Neutrophil (primary cell): Measurements from ENCODE around the gene MIS18BP1.

Experiments
- H3K27ac ChIP-seq: fragments of 200-600 bp; sonication (generic); 2 replicates; pipeline ENCODE4 v1.5.1; 2016; ENCODE audit warnings: mild to moderate bottlenecking, moderate library complexity
- H3K27me3 ChIP-seq: fragments of 200-600 bp; sonication (generic); 2 replicates; pipeline ENCODE4 v1.6.0; 2016; ENCODE audit warnings: mild to moderate bottlenecking
- H3K36me3 ChIP-seq: fragments of 200-600 bp; sonication (generic); 2 replicates; pipeline ENCODE4 v1.5.1; 2017
- H3K4me1 ChIP-seq, 2 experiments: fragments of 200-600 bp in 1 of 2; sonication (generic) in 1 of 2; 1 replicate in 1 of 2; 2 replicates in 1 of 2; pipeline versions ENCODE4 v1.5.1 to v1.6.1; 2013 to 2016; ENCODE audit warnings: low read depth in 1 of 2, low read length in 1 of 2, mild to moderate bottlenecking in 1 of 2, moderate library complexity in 1 of 2; ENCODE audit not compliant: control insufficient read depth in 1 of 2, insufficient read depth in 1 of 2
- H3K4me3 ChIP-seq, 2 experiments: fragments of 200-600 bp in 1 of 2; sonication (generic) in 1 of 2; 1 replicate in 1 of 2; 2 replicates in 1 of 2; pipeline ENCODE4 v1.5.1; 2013 to 2016; ENCODE audit warnings: low read depth in 1 of 2, low read length in 1 of 2, mild to moderate bottlenecking in 1 of 2, moderate library complexity in 1 of 2
- H3K9me3 ChIP-seq: fragments of 200-600 bp; sonication (generic); 2 replicates; pipeline ENCODE4 v1.5.1; 2016
- TF ChIP-seq, protein P1 (sequence below): fragments of 200-600 bp; sonication (generic); IDR thresholded peaks from 2 replicates; pipeline ENCODE4 v1.5.1; 2016; ENCODE audit warnings: antibody characterized with exemption

The MIS18BP1 gene

DNA sequence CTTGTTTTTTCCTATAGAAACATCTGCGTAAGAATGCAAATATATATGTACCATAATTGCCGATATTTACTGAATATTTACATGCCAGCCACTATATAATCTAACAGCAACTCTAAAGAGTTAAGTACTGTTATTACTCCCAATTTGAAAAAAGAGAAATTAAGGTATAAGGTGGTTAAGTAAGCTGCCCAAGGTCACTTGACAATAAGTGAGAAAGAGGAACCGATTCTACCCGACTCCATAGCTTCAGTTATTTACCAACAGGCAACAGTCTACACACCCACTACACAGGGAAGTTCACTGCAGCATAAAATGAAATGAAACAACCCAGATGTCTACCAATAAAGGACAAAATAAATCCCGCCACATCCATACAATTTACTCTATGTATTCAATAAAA is 1.1 kb downstream of the MIS18BP1 start:
- peak overlapping the region; percentile 77 to 93 for H3K4me3 ChIP-seq
- H3K27me3 ChIP-seq, result no peaks in the 10 kb centered on the region
- peaks cover 64 to 67% of the 10 kb centered on the region in 2 experiments for H3K4me1 ChIP-seq
- peak overlapping the region; percentile 88 for H3K27ac ChIP-seq
- TF ChIP-seq, protein P1, sequence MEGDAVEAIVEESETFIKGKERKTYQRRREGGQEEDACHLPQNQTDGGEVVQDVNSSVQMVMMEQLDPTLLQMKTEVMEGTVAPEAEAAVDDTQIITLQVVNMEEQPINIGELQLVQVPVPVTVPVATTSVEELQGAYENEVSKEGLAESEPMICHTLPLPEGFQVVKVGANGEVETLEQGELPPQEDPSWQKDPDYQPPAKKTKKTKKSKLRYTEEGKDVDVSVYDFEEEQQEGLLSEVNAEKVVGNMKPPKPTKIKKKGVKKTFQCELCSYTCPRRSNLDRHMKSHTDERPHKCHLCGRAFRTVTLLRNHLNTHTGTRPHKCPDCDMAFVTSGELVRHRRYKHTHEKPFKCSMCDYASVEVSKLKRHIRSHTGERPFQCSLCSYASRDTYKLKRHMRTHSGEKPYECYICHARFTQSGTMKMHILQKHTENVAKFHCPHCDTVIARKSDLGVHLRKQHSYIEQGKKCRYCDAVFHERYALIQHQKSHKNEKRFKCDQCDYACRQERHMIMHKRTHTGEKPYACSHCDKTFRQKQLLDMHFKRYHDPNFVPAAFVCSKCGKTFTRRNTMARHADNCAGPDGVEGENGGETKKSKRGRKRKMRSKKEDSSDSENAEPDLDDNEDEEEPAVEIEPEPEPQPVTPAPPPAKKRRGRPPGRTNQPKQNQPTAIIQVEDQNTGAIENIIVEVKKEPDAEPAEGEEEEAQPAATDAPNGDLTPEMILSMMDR, result no peak
- no peaks in the 10 kb centered on the region for H3K9me3 ChIP-seq
- no peaks in the 10 kb centered on the region for H3K36me3 ChIP-seq

DNA sequence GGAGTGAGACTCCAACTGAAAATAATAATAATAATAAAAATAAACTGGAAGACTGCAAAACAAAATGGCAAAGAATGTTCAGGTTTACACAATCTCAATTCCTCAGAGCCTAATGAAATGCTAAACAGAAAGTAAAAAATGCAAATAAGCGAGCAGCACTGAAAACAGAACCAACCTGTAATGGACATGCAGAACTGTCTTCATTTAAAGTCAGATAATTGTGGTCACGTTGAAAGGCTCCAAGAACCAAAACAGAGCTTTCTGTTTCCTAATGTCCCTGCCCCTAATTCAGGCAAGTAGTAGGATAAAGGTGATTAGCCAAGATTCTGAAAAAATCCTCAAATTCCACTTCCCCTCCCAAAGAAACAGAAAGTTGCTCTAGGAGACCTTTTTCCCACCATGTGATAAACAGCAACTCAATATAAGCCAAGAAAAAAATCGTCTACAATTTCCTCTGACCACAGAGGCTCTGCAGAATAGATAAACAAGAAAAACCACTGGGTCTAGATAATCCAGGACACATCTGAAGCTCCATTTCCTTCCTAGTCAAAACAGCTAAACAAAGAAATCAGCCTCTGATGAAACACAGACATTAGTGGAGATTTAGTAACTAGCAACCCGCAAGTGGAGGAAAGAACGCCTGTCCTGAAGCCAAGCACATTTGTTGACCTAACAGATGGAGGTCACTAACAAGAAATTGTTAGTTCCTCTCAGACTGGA is 3.0 kb downstream of the MIS18BP1 start:
- Histone ChIP-seq H3K4me3 (peak overlapping the region; percentile 38 to 42), H3K27ac (peak overlapping the region; percentile 88), H3K4me1 (peaks cover 59 to 67% of the 10 kb centered on the region in 2 experiments), H3K36me3 (no peaks in the 10 kb centered on the region), H3K27me3 (no peaks in the 10 kb centered on the region), H3K9me3 (no peaks in the 10 kb centered on the region)
- TF ChIP-seq, protein P1, result no peak

DNA sequence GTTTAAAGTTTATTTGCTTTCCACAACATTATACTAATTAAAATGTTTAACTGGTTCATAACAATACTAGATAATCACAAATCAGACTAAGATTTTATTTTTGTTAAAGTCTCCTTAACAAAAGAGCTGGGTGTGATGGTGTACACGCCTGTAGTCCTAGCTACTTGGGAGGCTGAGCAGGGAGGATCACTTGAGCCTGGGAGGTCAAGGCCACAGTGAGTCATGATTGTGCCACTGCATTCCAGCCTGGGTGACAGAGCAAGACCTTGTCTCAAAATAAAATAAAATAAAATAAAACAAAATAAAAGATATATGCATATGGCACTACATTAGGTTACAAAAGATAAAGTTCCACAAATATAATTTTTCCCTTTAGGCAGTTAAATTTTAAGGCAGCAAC is 5.6 kb downstream of the MIS18BP1 start:
- Histone ChIP-seq H3K36me3 (no peaks in the 10 kb centered on the region), H3K27me3 (no peaks in the 10 kb centered on the region), H3K4me3 (no peak overlapping the region), H3K27ac (peak overlapping the region; percentile 11), H3K4me1 (peaks cover 43 to 47% of the 10 kb centered on the region in 2 experiments), H3K9me3 (no peaks in the 10 kb centered on the region)
- TF ChIP-seq, protein P1, result no peak

- H3K36me3 ChIP-seq, result no peaks in the 10 kb centered on the region
- TF ChIP-seq, protein P1, result no peak
- H3K27me3 ChIP-seq, result no peaks in the 10 kb centered on the region
- H3K27ac ChIP-seq, result peak overlapping the region; percentile 11
- H3K9me3 ChIP-seq, result no peaks in the 10 kb centered on the region
- no peak overlapping the region for H3K4me3 ChIP-seq
- H3K4me1 ChIP-seq, result peaks cover 37 to 40% of the 10 kb centered on the region in 2 experiments
Observed at GRCh38 chr14:45246691-45247090, 6.3 kb downstream of the MIS18BP1 start.

DNA sequence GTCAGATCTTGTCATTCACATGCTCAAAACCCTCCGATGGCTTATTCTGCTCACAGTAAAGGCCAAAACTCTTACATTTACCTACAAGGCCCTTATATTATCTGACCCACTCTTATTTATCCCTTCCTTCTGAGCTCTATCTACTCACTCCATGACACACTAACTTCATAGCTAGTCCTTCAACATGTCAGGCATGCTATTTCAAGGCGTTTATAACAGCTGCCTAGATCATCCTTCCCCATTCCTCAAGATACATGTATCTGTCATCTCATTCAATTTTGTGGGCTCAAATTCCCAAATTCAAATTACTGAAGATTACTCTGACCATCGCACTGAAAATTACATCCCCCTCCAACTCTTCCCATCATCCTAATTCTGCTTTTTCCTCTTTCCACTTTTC is 6.9 kb downstream of the MIS18BP1 start:
- H3K36me3 ChIP-seq, result no peaks in the 10 kb centered on the region
- no peaks in the 10 kb centered on the region for H3K9me3 ChIP-seq
- peaks cover 32 to 34% of the 10 kb centered on the region in 2 experiments for H3K4me1 ChIP-seq
- H3K27me3 ChIP-seq, result no peaks in the 10 kb centered on the region
- H3K4me3 ChIP-seq, result no peak overlapping the region
- TF ChIP-seq, protein P1, result no peak
- peak overlapping the region; percentile 11 for H3K27ac ChIP-seq
